ENCODE measurements around the gene JMJD1C.
"Not testable (repeated sequence)": the region's sequence is repeated elsewhere in the genome, so short reads cannot be mapped to it uniquely, and the experiment has no call there.

Gene JMJD1C

DNA sequence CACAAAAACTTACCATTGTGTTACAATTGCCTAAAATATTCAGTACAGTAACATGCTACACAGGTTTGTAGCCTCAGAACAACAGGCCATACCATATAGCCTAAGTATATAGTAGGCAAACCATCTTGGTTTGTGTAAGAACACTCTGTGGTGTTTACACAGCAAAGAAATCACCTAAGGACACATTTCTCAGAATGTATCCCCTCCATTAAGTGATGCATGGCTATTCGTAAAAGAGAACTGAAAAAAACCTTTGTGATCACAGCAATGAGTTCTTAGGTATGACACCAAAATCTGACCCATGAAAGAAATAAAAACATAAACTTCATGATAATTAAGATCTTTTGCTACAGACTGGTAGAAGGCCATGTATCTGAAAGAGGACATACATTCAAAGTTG lies 121.5 kb downstream of the JMJD1C start:
- no peak for DNase-seq

DNA sequence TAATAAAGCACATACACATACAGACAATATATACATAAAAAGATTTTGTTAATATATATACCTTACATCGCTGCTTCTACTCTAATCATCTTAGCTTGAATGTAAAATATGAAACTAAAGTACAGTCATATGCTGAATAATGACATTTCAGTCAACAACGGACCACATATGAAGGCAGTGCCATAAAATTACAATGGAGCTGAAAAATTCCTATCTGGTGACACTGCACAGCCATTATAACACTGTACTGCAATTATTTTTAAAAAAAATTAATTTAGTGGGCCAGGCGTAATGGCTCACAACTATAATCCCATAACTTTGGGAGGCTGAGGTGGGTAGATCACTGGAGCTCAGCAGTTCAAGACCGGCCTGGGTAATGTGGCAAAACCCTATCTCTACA lies 122.3 kb downstream of the JMJD1C start:
- no peak for DNase-seq

DNA sequence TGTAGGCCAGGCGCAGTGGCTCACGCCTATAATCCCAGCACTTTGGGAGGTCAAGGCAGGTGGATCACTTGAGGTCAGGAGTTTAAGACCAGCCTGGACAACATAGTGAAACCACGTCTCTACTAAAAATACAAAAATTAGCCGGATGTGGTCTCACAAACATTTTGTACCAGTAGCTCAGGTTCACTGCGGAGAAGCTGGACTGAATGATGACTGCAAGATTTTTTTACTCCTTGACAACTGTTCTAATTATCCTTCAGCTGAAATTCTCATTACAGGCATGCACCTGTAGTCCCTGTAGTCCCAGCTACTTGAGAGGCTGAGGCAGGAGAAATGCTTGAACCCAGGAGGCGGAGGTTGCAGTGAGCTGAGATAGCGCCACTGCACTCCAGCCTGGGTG lies 126.1 kb downstream of the JMJD1C start:
- DNase-seq, result not testable (repeated sequence)

DNA sequence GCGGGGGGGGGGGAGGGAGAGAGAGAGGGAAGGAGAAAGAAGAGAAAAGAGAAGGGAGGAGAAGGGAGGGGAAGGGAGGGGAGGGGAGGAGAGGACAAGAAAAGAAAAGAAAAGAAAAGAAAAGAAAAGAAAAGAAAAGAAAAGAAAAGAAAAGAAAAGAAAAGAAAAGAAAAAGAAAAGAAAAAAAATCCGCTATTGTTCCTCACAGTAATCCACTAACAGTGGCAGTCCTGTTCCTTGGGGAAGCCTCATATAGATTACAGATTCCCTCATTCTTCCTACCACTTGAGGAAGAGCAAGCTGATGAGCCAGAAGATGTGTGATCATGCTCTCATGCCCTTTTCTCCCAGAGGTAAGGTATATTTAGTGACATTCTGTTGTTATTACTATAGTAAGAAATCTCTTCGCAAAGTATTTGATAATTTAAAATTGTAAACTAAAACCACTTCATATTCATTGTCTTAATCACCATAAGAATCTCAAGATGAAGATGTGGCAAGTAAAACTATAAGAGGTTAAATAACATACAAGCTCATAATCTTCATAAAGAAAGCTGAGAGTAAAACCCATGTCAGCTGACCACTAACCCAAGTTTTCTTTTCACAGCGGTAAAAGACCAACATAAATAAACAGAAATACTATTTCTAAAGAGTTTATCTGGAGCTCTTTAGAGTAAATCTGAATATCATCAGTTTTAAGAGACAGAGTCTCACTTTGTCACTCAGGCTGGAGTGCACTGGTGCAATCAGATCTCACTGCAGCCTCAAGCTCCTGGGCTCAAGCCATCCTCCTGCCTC lies 128.1 kb downstream of the JMJD1C start:
- DNase-seq, result no peak

DNA sequence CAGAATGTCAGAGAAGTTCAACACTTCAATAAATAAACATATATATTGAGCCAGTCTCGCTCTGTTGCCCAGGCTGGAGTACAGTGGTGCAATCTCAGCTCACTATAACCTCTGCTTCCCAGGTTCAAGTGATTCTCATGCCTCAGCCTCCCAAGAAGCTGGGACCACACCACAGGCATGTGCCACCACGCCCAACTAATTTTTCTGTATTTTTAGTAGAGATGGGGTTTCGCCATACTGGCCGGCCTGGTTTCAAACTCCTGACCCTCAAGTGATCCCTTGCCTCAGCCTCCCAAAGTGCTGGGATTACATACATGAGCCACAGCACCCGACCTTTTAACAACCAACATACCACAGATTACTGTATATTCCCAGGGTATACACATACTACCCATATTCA lies 134.2 kb downstream of the JMJD1C start:
- DNase-seq, result no peak

DNA sequence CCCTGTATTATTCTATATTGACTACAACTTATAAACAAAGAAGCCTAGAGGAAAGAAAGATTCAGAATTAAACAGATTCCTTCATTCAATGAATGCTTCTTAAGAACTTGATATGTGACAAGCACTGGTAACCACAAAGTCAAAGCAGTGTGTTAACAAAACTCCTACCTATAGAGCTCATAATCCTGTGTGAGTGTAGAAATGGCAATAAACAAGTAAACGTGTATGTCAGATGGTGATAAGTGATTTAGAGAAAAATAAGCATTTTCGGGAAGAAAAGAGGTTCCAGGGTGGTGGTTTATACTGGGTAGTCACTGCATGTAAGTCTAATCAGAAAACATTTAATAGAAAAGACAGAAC lies 141.3 kb downstream of the JMJD1C start:
- DNase-seq, result no peak

DNA sequence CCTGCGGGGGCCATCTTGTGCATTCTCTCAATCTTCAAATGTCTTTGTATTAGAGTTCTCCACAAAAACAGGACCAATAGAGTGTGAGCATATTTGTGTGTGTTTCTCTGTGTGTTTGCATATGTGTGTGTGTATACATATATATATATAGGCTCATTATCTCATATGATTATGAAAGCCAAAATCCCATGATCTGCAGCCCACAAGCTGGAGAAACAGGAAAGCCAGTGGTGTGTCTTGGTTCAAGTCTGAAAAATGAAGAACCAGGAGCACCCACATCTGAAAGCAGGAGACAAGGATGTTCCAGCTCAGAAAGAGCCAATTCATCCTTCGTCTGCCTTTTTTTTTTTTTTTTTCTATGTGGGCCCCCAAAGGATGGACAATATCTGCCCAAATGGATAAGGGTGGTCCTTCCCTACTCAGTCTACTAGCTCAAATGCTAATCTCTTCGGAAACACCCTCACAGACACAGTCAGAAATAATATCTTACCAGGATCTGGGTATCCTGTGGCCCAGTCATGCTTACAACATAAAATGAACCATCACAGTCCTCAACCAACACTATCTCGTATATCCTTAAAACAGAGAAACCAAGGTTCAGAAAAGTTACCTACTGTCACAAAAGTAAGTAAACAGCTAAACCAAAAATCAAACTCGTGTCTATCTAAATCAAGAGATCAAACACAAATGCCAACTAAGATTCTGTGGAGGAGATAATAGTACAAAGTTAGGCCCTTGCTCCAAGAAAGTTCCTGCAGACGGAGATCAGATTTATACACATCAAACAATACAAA lies 141.9 kb downstream of the JMJD1C start:
- no peak for DNase-seq

DNA sequence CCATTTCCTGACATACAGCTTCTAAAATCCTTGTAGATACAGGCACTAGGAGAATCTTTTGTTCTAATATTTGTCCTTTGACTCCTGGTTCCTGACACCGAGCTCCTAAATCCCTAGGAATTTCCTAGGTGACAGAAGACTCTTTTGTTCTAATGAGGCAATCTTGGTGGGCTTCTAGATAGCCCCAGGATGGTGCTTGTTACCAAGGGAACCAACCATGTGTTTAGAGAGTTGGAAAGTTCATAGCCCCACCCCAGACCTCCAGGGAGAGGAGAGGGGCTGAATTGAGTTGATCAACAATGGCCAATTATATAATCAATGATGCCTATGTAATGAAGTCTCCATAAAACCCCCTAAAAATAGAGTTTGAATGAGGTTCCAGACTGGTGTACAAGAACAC lies 145.1 kb downstream of the JMJD1C start:
- no peak for DNase-seq

DNA sequence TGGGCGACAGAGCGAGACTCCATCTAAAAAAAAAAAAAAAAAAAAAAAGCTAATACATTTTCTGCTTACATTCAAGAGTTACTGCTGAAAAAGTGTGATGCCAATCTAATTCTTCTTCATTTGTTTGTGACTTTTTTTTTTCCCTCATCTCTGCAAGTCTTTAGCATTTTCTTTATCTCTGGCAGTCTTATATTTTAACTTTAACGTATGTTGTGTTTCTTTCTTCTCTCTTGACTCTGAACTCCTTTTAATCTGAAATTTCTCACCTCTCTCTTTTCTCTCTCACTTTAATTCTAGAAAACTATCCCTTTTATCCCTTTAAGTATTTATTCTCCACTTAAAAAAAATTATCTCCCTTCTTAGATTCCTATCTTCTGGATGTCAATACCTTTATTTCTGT lies 146.5 kb downstream of the JMJD1C start:
- no peak for DNase-seq

DNA sequence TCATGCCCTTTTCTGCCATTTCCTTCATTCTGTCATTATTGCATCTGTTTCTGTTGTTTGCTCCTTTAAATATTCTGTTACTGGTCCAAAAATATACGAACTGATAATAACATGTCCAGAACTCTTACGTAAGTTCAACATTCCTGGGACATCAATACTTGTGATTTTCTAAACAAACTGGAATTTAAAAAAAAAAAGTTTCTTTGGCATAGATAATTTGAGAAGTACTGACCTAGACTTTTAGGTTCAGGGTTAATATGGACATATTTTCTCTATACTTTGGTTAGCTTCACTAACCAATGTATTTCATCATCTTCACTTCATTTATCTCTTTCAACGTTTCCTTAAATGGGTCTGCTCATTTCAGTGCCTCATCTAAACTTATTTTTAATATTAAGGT lies 147.3 kb downstream of the JMJD1C start:
- no peak for DNase-seq

DNA sequence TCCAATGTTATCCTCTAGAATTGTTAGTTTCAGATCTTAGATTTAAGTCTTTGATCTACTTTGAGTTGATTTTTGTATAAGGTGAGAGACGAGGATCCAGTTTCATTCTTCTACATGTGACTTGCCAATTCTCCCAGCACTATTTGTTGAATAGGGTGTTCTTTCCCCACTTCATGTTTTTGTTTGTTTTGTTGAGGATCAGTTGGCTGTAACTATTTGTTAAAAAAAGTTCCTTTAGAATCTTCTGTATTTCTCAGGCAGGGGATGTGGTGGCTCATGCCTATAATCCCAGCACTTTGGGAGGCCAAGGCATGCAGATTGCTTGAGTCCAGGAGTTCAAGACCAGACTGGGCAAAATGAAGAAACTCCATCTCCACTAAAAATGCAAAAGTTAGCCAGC lies 151.8 kb downstream of the JMJD1C start:
- DNase-seq, result no peak

DNA sequence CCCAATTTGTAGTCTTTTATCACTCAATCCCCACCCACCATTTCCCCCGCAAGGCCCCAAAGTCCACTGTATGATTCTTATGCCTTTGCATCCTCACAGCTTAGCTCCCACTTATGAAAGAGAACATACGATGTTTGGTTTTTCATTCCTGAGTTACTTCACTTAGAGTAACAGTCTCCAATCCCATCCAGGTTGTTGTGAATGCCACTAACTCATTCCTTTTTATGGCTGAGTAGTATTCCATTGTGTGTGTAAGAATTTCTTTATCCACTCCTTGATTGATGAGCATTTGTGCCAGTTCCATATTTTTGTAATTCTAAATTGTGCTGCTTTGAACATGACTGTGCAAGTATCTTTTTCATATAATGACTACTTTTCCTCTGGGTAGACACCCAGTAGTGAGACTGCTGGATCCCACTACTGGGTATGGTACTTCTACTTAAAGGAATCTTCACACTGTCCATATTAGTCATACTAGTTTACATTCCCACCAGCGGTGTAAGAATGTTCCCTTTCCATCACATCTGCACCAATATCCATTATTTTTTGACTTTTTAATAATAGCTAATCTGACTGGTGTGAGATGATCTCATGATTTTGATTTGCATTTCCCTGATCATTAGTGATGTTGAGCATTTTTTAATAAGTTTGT lies 152.6 kb downstream of the JMJD1C start:
- DNase-seq, result no peak

DNA sequence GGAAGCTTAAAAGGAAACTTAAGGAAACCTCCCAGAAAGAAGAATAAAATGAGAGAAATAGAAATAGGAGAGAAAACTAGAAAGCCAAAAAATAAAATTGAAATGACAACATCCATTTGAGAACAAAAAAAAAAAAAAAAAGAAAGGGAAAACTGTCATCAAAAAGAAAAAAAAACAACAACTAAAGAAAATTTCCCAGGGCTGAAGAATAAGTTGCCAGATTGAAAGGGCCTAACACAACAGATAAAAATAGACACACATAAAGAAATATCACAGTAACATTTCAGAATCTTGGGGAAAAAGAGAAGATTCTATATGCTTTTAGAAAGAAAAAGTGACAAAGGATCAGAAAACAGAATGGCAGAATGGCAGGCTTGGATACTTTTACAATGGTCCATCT lies 157.1 kb downstream of the JMJD1C start:
- DNase-seq, result no peak

DNA sequence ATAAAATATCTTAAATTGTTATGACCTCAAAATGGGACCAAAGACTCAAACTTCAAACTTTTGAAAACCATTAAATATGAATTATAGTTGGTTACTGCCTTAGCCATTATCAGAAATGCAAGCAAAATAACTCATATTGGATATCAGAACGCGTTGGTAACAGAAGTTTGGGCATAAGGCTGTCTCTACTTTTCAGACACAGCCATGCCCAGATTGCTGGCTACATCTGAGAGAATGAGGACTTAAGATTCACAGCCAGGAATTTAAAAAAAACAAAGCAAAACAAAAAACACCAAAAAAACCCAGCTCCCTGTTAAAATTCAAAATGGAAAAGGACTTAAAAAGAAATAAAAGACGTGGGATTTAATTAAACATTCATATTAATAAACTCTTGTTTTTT lies 161.6 kb downstream of the JMJD1C start:
- no peak for DNase-seq

DNA sequence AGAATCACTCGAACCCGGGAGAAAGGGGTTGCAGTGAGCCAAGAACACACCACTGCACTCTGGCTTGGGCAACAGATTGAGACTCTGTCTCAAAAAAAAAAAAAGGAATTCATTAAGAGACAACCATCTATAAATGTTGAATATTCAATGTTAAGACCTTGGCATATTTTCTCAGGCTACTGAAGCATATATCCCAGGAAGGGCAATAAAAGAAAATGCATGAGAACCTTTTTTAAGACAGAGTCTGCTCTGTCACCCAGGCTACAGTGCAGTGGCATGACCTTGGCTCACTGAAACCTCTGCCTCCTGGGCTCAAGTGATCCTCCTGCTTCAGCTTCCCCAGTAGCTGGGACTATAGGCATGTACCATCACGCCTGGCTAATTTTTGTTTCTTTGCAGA lies 165.0 kb downstream of the JMJD1C start:
- no peak for DNase-seq

DNA sequence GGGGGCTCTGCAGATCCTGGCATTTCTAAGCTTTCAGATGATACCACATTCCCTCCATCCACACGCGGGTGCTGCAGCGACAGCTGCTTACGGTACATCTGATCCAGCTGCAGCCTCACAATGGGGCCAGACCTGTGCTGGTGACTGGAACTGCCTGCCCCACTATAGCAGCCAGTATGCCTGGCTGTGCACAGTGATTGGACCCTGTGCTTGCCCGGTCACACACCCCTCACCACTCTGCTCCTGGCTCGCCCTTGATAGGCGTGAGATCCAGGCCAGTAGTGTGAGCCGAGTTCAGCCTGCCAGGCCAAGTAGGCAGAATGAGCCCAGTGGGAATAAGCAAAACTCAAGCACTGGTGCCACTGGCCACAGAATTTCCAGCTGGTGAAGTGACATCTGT lies 167.8 kb downstream of the JMJD1C start:
- no peak for DNase-seq

DNA sequence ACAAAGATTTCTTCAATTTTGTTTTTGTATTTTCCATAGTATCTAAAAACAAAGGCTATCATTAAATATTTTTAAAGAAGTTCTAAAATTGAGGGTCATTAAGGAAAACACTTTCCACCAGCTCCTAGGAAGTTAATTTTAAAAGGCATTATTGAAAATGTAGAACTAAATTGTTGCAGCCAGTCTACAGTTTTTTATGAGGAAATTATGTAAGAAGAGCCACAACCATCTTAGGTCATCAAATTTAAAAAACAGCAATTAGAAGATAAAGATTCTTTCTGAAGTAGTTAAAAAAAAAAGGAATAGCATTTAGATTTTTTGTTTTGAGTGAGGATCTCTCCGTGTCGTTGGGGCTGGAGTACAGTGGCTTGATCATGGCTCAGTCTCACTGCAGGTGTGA lies 171.0 kb downstream of the JMJD1C start:
- no peak for DNase-seq

DNA sequence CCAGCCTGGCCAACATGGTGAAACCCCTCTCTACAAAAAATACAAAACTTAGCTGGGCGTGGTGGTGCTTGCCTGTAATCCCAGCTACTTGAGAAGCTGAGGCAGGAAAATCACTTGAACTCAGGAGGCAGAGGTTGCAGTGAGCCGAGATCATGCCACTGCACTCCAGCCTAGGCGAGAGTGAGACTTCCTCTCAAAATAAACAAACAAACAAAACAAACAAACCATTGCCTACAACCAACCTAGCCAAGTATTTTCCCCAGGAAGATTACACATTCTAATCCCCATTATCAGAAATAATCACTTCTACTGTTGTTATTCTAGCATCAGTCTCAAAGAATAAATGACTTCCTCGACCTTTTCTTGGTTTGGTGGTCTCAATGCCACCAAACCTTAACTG lies 172.9 kb downstream of the JMJD1C start:
- DNase-seq, result not testable (repeated sequence)

DNA sequence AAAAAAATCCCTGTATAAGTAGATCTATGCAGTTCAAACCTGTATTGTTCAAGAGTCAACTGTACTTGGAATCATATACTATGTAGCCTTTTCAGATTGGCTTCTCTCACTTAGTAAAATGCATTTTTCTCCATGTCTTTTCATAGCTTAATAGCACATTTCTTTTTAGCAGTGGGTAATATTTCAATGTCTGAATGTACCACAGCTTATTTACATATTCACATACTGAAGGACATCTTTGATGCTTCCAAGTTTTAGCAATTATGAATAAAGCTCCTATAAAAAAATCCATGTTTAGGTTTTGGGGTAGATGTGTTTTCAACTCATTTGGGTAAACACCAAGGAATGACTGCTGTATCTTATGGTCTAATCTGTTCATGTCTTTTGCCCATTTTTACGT lies 177.6 kb downstream of the JMJD1C start:
- DNase-seq, result no peak

DNA sequence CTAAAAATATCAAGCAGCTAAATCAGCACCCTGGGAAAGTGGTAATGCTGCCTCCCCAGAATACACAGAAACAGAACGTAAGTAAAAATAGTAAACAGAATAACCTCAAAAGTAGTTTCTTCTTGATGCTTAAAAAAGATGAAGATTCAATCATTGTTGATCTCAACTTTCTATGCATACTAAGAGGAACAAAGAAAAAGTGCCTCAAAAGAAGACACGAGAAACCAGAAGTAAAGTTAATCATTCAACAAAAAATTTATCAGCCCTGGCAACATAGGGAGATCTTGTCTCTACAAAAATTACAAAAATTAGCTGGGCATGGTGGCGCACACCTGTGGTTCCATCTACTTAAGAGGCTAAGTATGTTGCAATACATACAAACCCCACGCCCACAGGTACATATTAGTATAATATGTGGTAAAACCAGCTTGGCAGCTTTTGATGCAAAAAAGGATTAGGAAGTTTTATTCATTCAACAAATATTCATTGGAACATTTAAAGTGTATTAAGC lies 179.0 kb downstream of the JMJD1C start:
- no peak for DNase-seq

DNA sequence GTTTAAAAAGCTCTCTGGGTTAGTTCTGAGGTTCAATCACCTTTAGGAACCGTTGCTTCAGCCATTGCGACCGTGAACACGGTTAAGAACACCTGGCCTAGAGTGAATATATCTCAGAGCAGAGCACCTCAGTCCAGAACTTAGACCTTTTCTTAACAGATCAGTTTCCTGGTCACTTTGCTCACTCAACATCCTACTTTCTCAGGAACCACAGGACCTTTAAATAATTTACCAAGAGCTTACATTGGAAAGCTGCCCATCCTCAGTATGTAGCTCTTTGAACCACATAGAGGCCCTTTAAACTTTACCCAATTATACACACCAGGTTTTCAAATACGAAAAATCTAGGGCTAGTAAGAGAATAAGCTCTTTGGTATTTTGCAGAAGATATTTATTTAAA lies 179.4 kb downstream of the JMJD1C start:
- DNase-seq, result no peak

DNA sequence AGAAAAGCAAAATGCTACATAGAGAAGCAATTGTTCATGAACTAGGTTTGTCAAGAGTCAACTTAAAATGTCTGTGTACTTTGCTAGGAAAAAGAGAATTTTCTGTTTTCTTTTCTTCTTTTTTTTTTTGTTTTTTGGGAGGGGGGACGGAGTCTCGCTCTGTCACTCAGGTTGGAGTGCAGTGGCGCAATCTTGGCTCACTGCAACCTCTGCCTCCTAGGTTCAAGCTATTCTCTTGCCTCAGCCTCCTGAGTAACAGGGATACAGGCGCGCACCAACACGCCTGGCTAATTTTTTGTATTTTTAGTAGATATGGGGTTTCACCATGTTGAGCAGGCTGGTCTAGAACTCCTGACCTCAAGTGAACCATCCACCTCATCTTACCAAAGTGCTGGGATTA lies 181.9 kb downstream of the JMJD1C start:
- DNase-seq, result not testable (repeated sequence)

DNA sequence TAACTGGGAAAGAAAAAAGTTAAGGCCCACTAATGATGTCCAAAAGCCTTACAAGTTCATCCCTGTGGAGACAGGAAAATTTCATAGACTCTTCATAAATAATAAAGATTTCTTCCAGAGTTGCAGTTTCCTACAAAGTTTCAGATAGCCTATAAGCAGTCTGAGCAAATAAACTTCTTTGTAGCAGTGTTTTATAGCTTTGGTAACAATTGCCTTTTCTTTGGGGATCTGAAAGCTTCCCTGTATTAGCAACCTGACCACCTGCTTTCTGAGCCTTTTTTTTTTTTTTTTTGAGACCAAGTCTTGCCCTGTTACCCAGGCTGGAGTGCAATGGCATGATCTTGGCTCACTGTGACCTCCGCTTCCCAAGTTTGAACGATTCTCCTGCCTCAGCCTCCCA lies 182.7 kb downstream of the JMJD1C start:
- no peak for DNase-seq

DNA sequence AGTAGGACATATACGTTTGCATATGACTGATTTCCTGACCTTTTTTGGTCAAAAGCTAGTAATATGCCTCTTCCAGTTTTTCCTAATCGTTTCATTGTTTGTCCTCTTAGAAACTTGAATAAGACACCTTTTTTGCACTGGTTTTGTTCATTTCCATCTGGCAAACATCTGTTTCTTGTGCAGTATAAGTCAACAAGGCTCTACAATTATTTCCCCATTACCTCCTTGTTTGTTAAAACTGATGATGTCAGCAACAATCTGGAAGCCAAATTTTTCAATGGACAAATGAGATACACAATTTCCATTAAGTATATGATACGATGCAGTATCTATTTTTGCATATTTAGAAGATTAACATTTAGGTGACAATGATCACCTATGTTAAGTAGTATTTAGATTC lies 183.8 kb downstream of the JMJD1C start:
- no peak for DNase-seq
